ENCODE data around the gene MAGI1. TPM values are rescaled to one million over a fixed set of nuclear protein-coding genes. Genes with fewer than 3 reads are reported as not detected.

Gene MAGI1
- total RNA-seq, 2 donors from 2014 or later, result 38.6 to 45.1 TPM

DNA sequence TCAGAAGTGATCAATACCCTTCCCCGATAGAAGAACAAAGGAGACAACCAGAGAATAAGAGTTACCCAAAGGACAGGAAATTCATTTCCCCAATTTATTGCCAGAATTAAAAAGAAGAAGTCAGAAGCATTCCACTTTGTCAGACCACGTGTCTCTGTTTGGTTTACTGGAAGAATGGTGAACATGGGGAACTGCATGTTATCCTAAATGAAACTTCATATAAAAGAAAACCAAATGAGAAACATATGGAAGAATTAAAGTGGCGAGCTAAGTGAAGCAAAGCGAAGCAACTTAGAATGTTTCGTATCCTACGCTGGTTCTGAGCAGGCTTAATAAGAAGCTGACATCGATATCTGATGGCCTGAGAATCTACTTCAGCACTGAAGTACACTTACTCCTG, 190.7 kb downstream of the MAGI1 start:
- H3K27me3 ChIP-seq (ENCODE audit: control insufficient read depth, insufficient read depth, low read length, poor library complexity, severe bottlenecking), result no peaks in the 10 kb centered on the region
- no peak overlapping the region for H3K27ac ChIP-seq (ENCODE audit: low read depth, low read length)
- WGBS, 2 experiments (ENCODE audit: insufficient coverage in 1 of 2, insufficient read length in 1 of 2), result 97 to 100% methylated on average over 4 to 7 of the region's 7 CpGs
- H3K9me3 Mint-ChIP-seq, result peaks cover under 1% of the 10 kb centered on the region
- H3K36me3 Mint-ChIP-seq (ENCODE audit: low read depth), result no peaks in the 10 kb centered on the region
- no peak for DNase-seq
- H3K4me1 ChIP-seq (ENCODE audit: control insufficient read depth, insufficient read depth, low read length), result no peaks in the 10 kb centered on the region
- H3K4me1 Mint-ChIP-seq, result peaks cover 22% of the 10 kb centered on the region
- H3K9ac ChIP-seq (ENCODE audit: extremely low read depth, low read length, poor library complexity, severe bottlenecking), result no peak overlapping the region
- no peaks in the 10 kb centered on the region for H3K27me3 Mint-ChIP-seq (ENCODE audit: insufficient read depth)
- peaks cover 5% of the 10 kb centered on the region for H3K9me3 ChIP-seq (ENCODE audit: control insufficient read depth, low read length)
- no peaks in the 10 kb centered on the region for H3K36me3 ChIP-seq (ENCODE audit: control insufficient read depth, insufficient read depth, low read length)
- no peak overlapping the region for H3K27ac Mint-ChIP-seq
- no peak overlapping the region for H3K4me3 ChIP-seq (ENCODE audit: low read length)
- TF ChIP-seq, protein P1, sequence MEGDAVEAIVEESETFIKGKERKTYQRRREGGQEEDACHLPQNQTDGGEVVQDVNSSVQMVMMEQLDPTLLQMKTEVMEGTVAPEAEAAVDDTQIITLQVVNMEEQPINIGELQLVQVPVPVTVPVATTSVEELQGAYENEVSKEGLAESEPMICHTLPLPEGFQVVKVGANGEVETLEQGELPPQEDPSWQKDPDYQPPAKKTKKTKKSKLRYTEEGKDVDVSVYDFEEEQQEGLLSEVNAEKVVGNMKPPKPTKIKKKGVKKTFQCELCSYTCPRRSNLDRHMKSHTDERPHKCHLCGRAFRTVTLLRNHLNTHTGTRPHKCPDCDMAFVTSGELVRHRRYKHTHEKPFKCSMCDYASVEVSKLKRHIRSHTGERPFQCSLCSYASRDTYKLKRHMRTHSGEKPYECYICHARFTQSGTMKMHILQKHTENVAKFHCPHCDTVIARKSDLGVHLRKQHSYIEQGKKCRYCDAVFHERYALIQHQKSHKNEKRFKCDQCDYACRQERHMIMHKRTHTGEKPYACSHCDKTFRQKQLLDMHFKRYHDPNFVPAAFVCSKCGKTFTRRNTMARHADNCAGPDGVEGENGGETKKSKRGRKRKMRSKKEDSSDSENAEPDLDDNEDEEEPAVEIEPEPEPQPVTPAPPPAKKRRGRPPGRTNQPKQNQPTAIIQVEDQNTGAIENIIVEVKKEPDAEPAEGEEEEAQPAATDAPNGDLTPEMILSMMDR (conservative IDR thresholded peaks at IDR 0.05), result no peak
- no peak overlapping the region for H3K4me3 Mint-ChIP-seq

DNA sequence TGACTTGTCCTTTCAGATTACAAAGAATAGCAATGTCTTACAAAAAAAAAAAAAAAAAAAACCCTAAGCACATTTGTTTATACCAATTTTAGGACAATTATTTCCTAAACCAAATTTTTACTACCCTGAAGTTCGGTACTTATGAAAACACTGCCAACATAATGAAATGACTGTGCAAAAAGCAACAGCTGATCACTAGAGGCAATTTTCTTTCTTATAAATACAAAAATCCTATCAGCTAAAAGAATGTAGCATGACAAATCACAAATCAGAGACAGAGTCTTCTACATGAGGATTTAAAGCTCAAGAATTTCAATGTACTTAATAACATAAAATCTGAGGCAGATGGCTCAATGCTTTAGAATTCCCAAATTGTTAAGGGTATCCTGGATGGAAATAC, 191.8 kb downstream of the MAGI1 start:
- Histone ChIP-seq H3K4me3 (ENCODE audit: low read length) (no peak overlapping the region), H3K9me3 (ENCODE audit: control insufficient read depth, low read length) (peaks cover 11% of the 10 kb centered on the region), H3K36me3 (ENCODE audit: control insufficient read depth, insufficient read depth, low read length) (no peaks in the 10 kb centered on the region), H3K27ac (ENCODE audit: low read depth, low read length) (no peak overlapping the region), H3K27me3 (ENCODE audit: control insufficient read depth, insufficient read depth, low read length, poor library complexity, severe bottlenecking) (no peaks in the 10 kb centered on the region), H3K9ac (ENCODE audit: extremely low read depth, low read length, poor library complexity, severe bottlenecking) (no peak overlapping the region), H3K4me1 (ENCODE audit: control insufficient read depth, insufficient read depth, low read length) (no peaks in the 10 kb centered on the region)
- Mint-ChIP-seq H3K4me3 (no peak overlapping the region), H3K36me3 (ENCODE audit: low read depth) (no peaks in the 10 kb centered on the region), H3K9me3 (peaks cover 7% of the 10 kb centered on the region), H3K4me1 (peaks cover 19% of the 10 kb centered on the region), H3K27me3 (ENCODE audit: insufficient read depth) (no peaks in the 10 kb centered on the region), H3K27ac (no peak overlapping the region)
- DNase-seq, result no peak
- WGBS, 2 experiments (ENCODE audit: insufficient coverage in 1 of 2, insufficient read length in 1 of 2), result 96 to 100% methylated on average over 1 of the region's 1 CpG
- TF ChIP-seq, protein P1 (conservative IDR thresholded peaks at IDR 0.05), result no peak

DNA sequence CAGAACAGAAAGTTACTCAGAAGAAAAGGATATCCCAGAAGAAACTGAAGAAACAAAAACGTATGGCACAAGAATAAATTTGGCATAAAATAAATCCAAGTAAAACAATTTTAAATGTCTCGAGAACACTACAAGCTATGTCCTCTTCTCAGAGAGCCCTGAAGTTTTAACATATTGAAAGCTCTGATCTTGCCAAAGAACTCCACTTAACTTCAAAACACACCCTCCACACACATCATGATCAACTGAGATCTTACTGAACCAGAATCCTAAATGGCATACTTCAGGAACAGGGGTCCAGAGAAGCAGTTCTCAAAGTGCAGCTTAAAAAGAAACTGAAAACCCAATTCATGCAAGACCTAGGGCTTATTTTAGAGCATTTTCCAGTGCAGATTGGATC, 194.3 kb downstream of the MAGI1 start:
- no peak overlapping the region for H3K4me3 ChIP-seq (ENCODE audit: low read length)
- no peaks in the 10 kb centered on the region for H3K36me3 ChIP-seq (ENCODE audit: control insufficient read depth, insufficient read depth, low read length)
- Mint-ChIP-seq H3K4me3 (no peak overlapping the region), H3K27me3 (ENCODE audit: insufficient read depth) (no peaks in the 10 kb centered on the region), H3K27ac (no peak overlapping the region), H3K36me3 (ENCODE audit: low read depth) (peaks cover 2% of the 10 kb centered on the region), H3K9me3 (peaks cover 7% of the 10 kb centered on the region), H3K4me1 (peaks cover 8% of the 10 kb centered on the region)
- H3K4me1 ChIP-seq (ENCODE audit: control insufficient read depth, insufficient read depth, low read length), result no peaks in the 10 kb centered on the region
- TF ChIP-seq, protein P1 (conservative IDR thresholded peaks at IDR 0.05), result no peak
- H3K9me3 ChIP-seq (ENCODE audit: control insufficient read depth, low read length), result peaks cover 11% of the 10 kb centered on the region
- H3K27ac ChIP-seq (ENCODE audit: low read depth, low read length), result no peak overlapping the region
- no peaks in the 10 kb centered on the region for H3K27me3 ChIP-seq (ENCODE audit: control insufficient read depth, insufficient read depth, low read length, poor library complexity, severe bottlenecking)
- 87 to 100% methylated on average over 2 of the region's 2 CpGs for WGBS, 2 experiments (ENCODE audit: insufficient coverage in 1 of 2, insufficient read length in 1 of 2)
- no peak for DNase-seq
- no peak overlapping the region for H3K9ac ChIP-seq (ENCODE audit: extremely low read depth, low read length, poor library complexity, severe bottlenecking)
